ENCODE measurements around the gene BATF3.
A peak's percentile ranks its signal among the peaks of the same experiment; 100 is the strongest.

BATF3 gene, protein sequence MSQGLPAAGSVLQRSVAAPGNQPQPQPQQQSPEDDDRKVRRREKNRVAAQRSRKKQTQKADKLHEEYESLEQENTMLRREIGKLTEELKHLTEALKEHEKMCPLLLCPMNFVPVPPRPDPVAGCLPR

GRCh38 chr1:212699625-212700222, at the start of gene BATF3:
Gene BATF3, minus strand, starts transcription at chr1:212699840. Its CDS starts 78 bp downstream, at chr1:212699762.
- DNase-seq (ENCODE audit: low read depth) = no peak
- H3K4me3 ChIP-seq (ENCODE audit: low read depth, low read length) = peak within 1 kb of the TSS; percentile 45
- TF ChIP-seq, protein P1, sequence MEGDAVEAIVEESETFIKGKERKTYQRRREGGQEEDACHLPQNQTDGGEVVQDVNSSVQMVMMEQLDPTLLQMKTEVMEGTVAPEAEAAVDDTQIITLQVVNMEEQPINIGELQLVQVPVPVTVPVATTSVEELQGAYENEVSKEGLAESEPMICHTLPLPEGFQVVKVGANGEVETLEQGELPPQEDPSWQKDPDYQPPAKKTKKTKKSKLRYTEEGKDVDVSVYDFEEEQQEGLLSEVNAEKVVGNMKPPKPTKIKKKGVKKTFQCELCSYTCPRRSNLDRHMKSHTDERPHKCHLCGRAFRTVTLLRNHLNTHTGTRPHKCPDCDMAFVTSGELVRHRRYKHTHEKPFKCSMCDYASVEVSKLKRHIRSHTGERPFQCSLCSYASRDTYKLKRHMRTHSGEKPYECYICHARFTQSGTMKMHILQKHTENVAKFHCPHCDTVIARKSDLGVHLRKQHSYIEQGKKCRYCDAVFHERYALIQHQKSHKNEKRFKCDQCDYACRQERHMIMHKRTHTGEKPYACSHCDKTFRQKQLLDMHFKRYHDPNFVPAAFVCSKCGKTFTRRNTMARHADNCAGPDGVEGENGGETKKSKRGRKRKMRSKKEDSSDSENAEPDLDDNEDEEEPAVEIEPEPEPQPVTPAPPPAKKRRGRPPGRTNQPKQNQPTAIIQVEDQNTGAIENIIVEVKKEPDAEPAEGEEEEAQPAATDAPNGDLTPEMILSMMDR (IDR thresholded peaks at IDR 0.05; ENCODE audit: control insufficient read depth, extremely low read depth, insufficient read depth) = 0 out of 2 replicates have a peak, but pooled peaks have one; percentile 8

DNA sequence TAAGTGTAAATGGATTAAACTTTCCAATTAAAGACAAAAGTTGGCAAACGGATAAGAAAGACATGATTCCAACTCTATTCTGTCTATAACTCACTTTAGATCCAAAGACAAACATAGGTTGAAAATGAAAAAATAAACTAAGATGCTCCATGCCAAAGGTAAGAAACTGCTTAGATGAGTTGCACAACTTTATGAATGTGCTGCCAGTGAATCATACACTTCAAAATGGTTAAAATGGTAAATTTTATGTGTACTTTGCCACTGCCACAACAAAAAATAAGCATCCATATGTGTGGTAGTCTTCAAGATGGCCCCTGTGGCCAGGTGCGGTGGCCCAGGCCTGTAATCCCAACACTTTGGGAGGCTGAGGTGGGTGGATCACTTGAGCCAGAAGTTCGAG, 46.9 kb upstream of the BATF3 start:
- no peak overlapping the region for H3K4me3 ChIP-seq (ENCODE audit: low read depth, low read length)
- no peak for DNase-seq (ENCODE audit: low read depth)
- TF ChIP-seq, protein P1 (IDR thresholded peaks at IDR 0.05; ENCODE audit: control insufficient read depth, extremely low read depth, insufficient read depth) = no peak

- no peak for DNase-seq (ENCODE audit: low read depth)
- no peak overlapping the region for H3K4me3 ChIP-seq (ENCODE audit: low read depth, low read length)
- TF ChIP-seq, protein P1 (IDR thresholded peaks at IDR 0.05; ENCODE audit: control insufficient read depth, extremely low read depth, insufficient read depth) = no peak
These were observed 45.7 kb upstream of the BATF3 start for GRCh38 chr1:212745303-212745702.

DNA sequence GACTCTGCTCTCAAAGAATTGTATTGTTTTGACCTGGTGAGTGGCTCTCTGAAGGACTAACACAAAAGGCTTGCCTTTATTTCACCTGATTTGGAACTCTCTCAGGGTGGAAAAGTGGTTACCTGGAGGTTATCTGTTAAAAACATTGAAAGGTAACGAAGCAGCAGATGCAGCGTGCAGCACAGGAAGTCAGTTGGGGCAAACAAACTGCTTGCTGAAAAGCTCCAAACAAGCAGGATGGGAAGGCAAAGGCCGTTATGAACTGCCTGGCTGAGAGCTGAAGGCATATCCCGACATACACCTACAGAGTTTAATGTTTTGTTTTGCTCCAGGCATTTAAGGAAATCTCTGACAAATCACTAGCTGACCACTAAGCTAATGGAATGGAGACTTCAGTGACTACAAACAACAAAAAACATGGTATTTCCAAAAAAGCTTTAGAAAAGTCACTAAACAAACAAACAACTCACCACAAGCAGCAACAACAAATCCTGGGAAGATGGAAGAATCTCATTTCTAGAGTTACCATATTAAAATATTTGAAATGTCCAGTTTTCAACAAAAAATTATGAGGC, 44.3 kb upstream of the BATF3 start:
- DNase-seq (ENCODE audit: low read depth) = no peak
- TF ChIP-seq, protein P1 (IDR thresholded peaks at IDR 0.05; ENCODE audit: control insufficient read depth, extremely low read depth, insufficient read depth) = no peak
- H3K4me3 ChIP-seq (ENCODE audit: low read depth, low read length) = no peak overlapping the region

DNA sequence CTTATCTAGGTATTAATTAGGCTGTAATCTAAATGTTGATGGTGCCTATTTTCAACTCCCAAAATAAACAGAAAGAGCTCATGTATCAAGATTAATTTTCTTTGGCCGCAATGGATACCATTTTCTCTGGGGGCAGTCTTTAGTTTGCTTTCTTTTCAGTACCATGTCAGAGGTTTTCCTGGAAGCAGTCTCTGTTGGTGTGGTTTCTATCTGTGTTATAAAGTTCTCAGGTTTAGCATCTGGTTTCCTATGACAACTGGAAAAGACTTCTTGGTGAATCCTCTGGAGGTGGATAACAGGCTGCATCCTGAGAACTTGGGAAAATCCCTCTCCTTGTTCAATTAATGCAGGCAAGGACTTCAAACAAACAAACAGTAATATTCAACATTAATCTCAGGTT, 38.7 kb upstream of the BATF3 start:
- no peak for DNase-seq (ENCODE audit: low read depth)
- TF ChIP-seq, protein P1 (IDR thresholded peaks at IDR 0.05; ENCODE audit: control insufficient read depth, extremely low read depth, insufficient read depth) = no peak

DNA sequence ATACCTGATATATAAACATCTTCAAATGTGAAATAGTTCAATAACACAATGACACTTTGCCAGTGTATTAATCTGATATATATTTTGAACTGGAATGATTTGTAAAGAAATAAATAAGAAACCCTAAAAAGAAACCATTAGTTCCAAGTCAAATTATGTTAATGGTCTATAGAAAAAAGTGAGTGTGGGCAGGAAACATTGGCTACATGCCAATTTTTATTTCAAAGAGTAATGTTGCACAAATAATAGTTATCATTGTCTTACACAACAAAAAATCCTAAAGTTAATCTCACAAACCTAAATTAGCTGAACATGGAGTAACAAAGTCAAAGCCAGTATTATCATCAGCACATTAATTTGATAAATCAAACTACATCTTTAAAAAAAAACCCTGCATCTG, 37.9 kb upstream of the BATF3 start:
- TF ChIP-seq, protein P1 (IDR thresholded peaks at IDR 0.05; ENCODE audit: control insufficient read depth, extremely low read depth, insufficient read depth) = no peak
- no peak for DNase-seq (ENCODE audit: low read depth)
- H3K4me3 ChIP-seq (ENCODE audit: low read depth, low read length) = no peak overlapping the region

More for the DNA sequence above, 38.7 kb upstream of the BATF3 start:
- no peak overlapping the region for H3K4me3 ChIP-seq (ENCODE audit: low read depth, low read length)

Measured in LNCaP clone FGC (cell line).